HG02840 (cell line): Measurements from ENCODE around the gene SMG6.

Experiments used
- ATAC-seq: cut with Tn5 transposase; IDR thresholded peaks from one replicate; pipeline ENCODE4 v1.9.1; 2021; ENCODE audit warnings: mild to moderate bottlenecking, moderate library complexity, moderate number of reproducible peaks; ENCODE audit not compliant: unreplicated experiment, low FRiP score

The SMG6 gene

GRCh38 chr17:2120586-2121335, 182.8 kb downstream of the SMG6 start:
- no peak for ATAC-seq

GRCh38 chr17:2113279-2113622, 190.3 kb downstream of the SMG6 start:
- no peak for ATAC-seq

GRCh38 chr17:2111691-2112090, 191.9 kb downstream of the SMG6 start:
- no peak for ATAC-seq

- no peak for ATAC-seq
These were observed 193.1 kb downstream of the SMG6 start for GRCh38 chr17:2110436-2110835.

- ATAC-seq: no peak
These were observed 195.4 kb downstream of the SMG6 start for GRCh38 chr17:2108170-2108569.

- no peak for ATAC-seq
These were observed 196.1 kb downstream of the SMG6 start for GRCh38 chr17:2107506-2107905.

GRCh38 chr17:2107050-2107449, 196.5 kb downstream of the SMG6 start:
- no peak for ATAC-seq

- ATAC-seq: no peak
These were observed 197.2 kb downstream of the SMG6 start for GRCh38 chr17:2106308-2106955.

- no peak for ATAC-seq
These were observed 197.9 kb downstream of the SMG6 start for GRCh38 chr17:2105663-2106062.

GRCh38 chr17:2102931-2103809, 200.4 kb downstream of the SMG6 start:
- no peak for ATAC-seq

- ATAC-seq: no peak
These were observed 201.9 kb downstream of the SMG6 start for GRCh38 chr17:2101448-2102257.

- no peak for ATAC-seq
These were observed 208.1 kb downstream of the SMG6 start for GRCh38 chr17:2095536-2095910.

GRCh38 chr17:2094891-2095535, 208.6 kb downstream of the SMG6 start:
- ATAC-seq: no peak

- no peak for ATAC-seq
These were observed 210.2 kb downstream of the SMG6 start for GRCh38 chr17:2093349-2093748.

GRCh38 chr17:2092253-2092652, 211.3 kb downstream of the SMG6 start:
- no peak for ATAC-seq

GRCh38 chr17:2090804-2091534, 212.6 kb downstream of the SMG6 start:
- no peak for ATAC-seq

GRCh38 chr17:2090210-2090641, 213.4 kb downstream of the SMG6 start:
- ATAC-seq: no peak

- peak; percentile 16 for ATAC-seq
These were observed 214.6 kb downstream of the SMG6 start for GRCh38 chr17:2089021-2089422.

- ATAC-seq: peak; percentile 39
These were observed 215.9 kb downstream of the SMG6 start for GRCh38 chr17:2087597-2088211.
